Neural progenitor cell (in vitro differentiated cells): ENCODE measurements around the gene SOX10. TPM values are rescaled to one million over a fixed set of nuclear protein-coding genes. Genes with fewer than 3 reads are reported as not detected.

ENCODE experiments used
- DNase-seq: peaks from one replicate; pipeline ENCODE4 v3.0.0-alpha.2; 2016; ENCODE audit warnings: low spot score
- H2AFZ ChIP-seq: fragments of 200-600 bp; sonication (generic); replicated peaks from 2 replicates; pipeline ENCODE4 v1.6.1; 2016; ENCODE audit warnings: antibody characterized with exemption
- H3F3A ChIP-seq: fragments of 200-600 bp; sonication (generic); 2 replicates; pipeline ENCODE4 v1.6.1; 2016; ENCODE audit warnings: antibody characterized with exemption, low read depth
- H3K27ac ChIP-seq: fragments of 200-600 bp; sonication (generic); 2 replicates; pipeline ENCODE4 v1.5.1; 2016; ENCODE audit warnings: mild to moderate bottlenecking
- H3K27me3 ChIP-seq: fragments of 200-600 bp; sonication (generic); 2 replicates; pipeline ENCODE4 v1.6.1; 2016; ENCODE audit warnings: mild to moderate bottlenecking, moderate library complexity
- H3K36me3 ChIP-seq: fragments of 200-600 bp; sonication (generic); 2 replicates; pipeline ENCODE4 v1.5.1; 2016
- H3K4me1 ChIP-seq: fragments of 200-600 bp; sonication (generic); 2 replicates; pipeline ENCODE4 v1.6.1; 2016; ENCODE audit warnings: mixed run types
- H3K4me2 ChIP-seq: fragments of 200-600 bp; sonication (generic); 2 replicates; pipeline ENCODE4 v1.6.1; 2016
- H3K4me3 ChIP-seq: fragments of 200-600 bp; sonication (generic); 2 replicates; pipeline ENCODE4 v1.5.1; 2016
- H3K79me2 ChIP-seq: fragments of 200-600 bp; sonication (generic); 2 replicates; pipeline ENCODE4 v1.6.1; 2016; ENCODE audit warnings: low read depth
- H3K9ac ChIP-seq: fragments of 200-600 bp; sonication (generic); 2 replicates; pipeline ENCODE4 v1.6.1; 2016
- H3K9me3 ChIP-seq: fragments of 200-600 bp; sonication (generic); 2 replicates; pipeline ENCODE4 v1.5.1; 2016; ENCODE audit warnings: low read depth
- H4K20me1 ChIP-seq: fragments of 200-600 bp; sonication (generic); 2 replicates; pipeline ENCODE4 v1.6.1; 2016; ENCODE audit warnings: low read depth
- H3K27ac Mint-ChIP-seq: 3 replicates; pipeline ENCODE4 v1.8.0; 2021; ENCODE audit warnings: mixed read lengths
- H3K27me3 Mint-ChIP-seq: 2 replicates; pipeline ENCODE4 v1.8.0; 2022; ENCODE audit warnings: low read depth, mild to moderate bottlenecking, inconsistent platforms, moderate library complexity, mixed read lengths; ENCODE audit not compliant: insufficient read depth
- H3K36me3 Mint-ChIP-seq: 3 replicates; pipeline ENCODE4 v1.8.0; 2021; ENCODE audit warnings: mixed read lengths
- H3K4me1 Mint-ChIP-seq: 3 replicates; pipeline ENCODE4 v1.8.0; 2021; ENCODE audit warnings: mixed read lengths
- H3K4me3 Mint-ChIP-seq: 3 replicates; pipeline ENCODE4 v1.8.0; 2021; ENCODE audit warnings: mild to moderate bottlenecking, moderate library complexity, mixed read lengths
- H3K9me3 Mint-ChIP-seq: 3 replicates; pipeline ENCODE4 v1.8.0; 2020; ENCODE audit warnings: mixed read lengths
- EZH2 ChIP-seq: fragments of 200-600 bp; sonication (generic); IDR thresholded peaks from 2 replicates; pipeline ENCODE4 v1.6.1; 2017; ENCODE audit warnings: antibody characterized with exemption, mild to moderate bottlenecking, moderate library complexity
- EZH2phosphoT487 ChIP-seq: fragments of 200-600 bp; sonication (generic); IDR thresholded peaks from 2 replicates; pipeline ENCODE4 v1.6.1; 2017; ENCODE audit warnings: antibody characterized with exemption
- total RNA-seq: library from RNA; depleted of rRNA; stranded (reverse); fragments of >200 nt; gene quantifications from 2 replicates; pipeline ENCODE4 v1.2.3, GENCODE V29; 2015; ENCODE audit warnings: low replicate concordance
- TF ChIP-seq, protein P1 (sequence below): fragments of 200-600 bp; sonication (generic); IDR thresholded peaks from 2 replicates; pipeline ENCODE4 v1.5.1; 2017; ENCODE audit warnings: antibody characterized with exemption, mild to moderate bottlenecking

SOX10 gene
- total RNA-seq, 1 donor from 2014 or later, result 0.99 TPM

DNA sequence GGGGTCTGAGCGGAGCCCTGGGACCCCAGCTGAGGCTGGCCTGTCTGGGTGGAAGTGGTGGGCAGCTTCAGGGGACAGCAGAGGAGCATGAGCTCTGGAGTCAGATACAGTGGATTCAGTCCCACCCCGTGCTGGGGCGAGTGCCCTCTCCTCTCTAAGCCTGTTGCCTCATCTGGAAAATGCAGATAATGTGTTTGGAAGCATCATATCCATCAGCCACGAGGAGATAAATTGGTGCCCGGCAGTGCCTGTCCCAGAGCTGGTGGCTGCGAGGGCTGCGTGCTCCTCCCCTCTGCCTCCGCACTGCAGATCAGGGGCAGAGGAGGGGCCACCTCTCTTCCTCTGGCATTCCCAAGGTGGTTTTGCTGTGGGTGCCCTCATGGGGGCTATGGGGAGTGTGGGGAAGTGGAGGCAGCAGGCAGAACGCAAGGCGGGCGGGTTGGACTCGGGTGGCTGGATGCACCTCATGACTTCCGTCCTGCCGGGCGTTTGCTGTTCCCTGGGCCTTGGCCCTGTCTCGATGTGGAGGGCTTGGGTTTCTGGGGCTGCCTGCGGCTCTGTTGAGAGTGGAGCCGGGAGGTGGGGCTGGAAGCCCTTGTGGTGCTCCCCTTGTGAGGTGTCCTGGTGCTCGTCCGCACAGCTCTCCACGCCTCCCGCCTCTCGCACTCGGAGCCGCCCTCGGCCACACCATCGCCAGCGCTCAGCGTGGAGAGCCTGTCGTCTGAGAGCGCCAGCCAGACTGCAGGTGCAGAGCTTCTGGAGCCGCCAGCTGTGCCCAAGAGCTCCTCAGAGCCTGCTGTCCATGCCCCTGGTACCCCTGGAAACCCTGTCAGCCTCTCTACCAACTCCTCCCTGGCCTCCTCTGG, 57.4 kb downstream of the SOX10 start:
- DNase-seq, result no peak
- no peaks in the 10 kb centered on the region for H3K36me3 ChIP-seq
- H3K4me2 ChIP-seq, result no peak overlapping the region
- H3K9me3 Mint-ChIP-seq, result no peaks in the 10 kb centered on the region
- H3K27ac Mint-ChIP-seq, result no peak overlapping the region
- no peak overlapping the region for H3K4me3 Mint-ChIP-seq
- H3K9me3 ChIP-seq, result no peaks in the 10 kb centered on the region
- no peak overlapping the region for H3K9ac ChIP-seq
- no peak overlapping the region for H3K4me3 ChIP-seq
- H3F3A ChIP-seq, result no peaks in the 10 kb centered on the region
- peaks cover 3% of the 10 kb centered on the region for H3K27me3 Mint-ChIP-seq
- H3K36me3 Mint-ChIP-seq, result peaks cover 10% of the 10 kb centered on the region
- H3K79me2 ChIP-seq, result no peaks in the 10 kb centered on the region
- no peaks in the 10 kb centered on the region for H3K4me1 ChIP-seq
- H3K27ac ChIP-seq, result no peak overlapping the region
- H2AFZ ChIP-seq, result no peak overlapping the region
- peaks cover 2% of the 10 kb centered on the region for H3K4me1 Mint-ChIP-seq
- TF ChIP-seq, protein P1, sequence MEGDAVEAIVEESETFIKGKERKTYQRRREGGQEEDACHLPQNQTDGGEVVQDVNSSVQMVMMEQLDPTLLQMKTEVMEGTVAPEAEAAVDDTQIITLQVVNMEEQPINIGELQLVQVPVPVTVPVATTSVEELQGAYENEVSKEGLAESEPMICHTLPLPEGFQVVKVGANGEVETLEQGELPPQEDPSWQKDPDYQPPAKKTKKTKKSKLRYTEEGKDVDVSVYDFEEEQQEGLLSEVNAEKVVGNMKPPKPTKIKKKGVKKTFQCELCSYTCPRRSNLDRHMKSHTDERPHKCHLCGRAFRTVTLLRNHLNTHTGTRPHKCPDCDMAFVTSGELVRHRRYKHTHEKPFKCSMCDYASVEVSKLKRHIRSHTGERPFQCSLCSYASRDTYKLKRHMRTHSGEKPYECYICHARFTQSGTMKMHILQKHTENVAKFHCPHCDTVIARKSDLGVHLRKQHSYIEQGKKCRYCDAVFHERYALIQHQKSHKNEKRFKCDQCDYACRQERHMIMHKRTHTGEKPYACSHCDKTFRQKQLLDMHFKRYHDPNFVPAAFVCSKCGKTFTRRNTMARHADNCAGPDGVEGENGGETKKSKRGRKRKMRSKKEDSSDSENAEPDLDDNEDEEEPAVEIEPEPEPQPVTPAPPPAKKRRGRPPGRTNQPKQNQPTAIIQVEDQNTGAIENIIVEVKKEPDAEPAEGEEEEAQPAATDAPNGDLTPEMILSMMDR, result no peak
- TF ChIP-seq EZH2phosphoT487, result no peak
- no peak for TF ChIP-seq EZH2
- no peaks in the 10 kb centered on the region for H3K27me3 ChIP-seq
- H4K20me1 ChIP-seq, result peaks cover 8% of the 10 kb centered on the region

DNA sequence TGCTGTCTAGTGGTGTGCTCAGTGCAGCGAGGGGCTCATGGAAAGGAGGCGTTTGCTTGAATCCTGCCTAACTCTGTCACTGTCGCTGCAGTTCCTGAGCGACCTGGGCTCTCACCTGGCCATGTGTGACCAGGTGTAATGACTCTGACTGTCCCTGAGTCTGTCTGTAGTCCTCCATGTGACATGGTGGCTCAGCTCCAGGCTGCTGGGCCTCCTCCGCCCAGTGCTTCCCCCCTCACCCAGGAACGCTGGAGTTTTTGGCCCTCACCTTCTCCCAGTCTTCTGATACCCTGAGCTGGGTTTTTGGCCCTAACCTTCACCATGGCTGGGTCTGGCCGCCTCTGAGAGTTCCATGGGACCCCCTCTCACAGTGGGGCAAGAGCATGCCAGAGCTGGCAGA, 58.0 kb downstream of the SOX10 start:
- no peaks in the 10 kb centered on the region for H3K9me3 ChIP-seq
- H3K4me3 ChIP-seq, result no peak overlapping the region
- Mint-ChIP-seq H3K27ac (no peak overlapping the region), H3K4me3 (no peak overlapping the region), H3K9me3 (no peaks in the 10 kb centered on the region), H3K27me3 (peaks cover 3% of the 10 kb centered on the region), H3K36me3 (peaks cover 10% of the 10 kb centered on the region), H3K4me1 (peaks cover 2% of the 10 kb centered on the region)
- no peak overlapping the region for H2AFZ ChIP-seq
- H3F3A ChIP-seq, result no peaks in the 10 kb centered on the region
- no peaks in the 10 kb centered on the region for H3K4me1 ChIP-seq
- no peak overlapping the region for H3K27ac ChIP-seq
- no peak overlapping the region for H3K4me2 ChIP-seq
- H3K79me2 ChIP-seq, result no peaks in the 10 kb centered on the region
- peaks cover 8% of the 10 kb centered on the region for H4K20me1 ChIP-seq
- no peak overlapping the region for H3K9ac ChIP-seq
- TF ChIP-seq, protein P1, result no peak
- TF ChIP-seq EZH2phosphoT487, result no peak
- TF ChIP-seq EZH2, result no peak
- no peaks in the 10 kb centered on the region for H3K27me3 ChIP-seq
- no peaks in the 10 kb centered on the region for H3K36me3 ChIP-seq
- DNase-seq, result no peak

DNA sequence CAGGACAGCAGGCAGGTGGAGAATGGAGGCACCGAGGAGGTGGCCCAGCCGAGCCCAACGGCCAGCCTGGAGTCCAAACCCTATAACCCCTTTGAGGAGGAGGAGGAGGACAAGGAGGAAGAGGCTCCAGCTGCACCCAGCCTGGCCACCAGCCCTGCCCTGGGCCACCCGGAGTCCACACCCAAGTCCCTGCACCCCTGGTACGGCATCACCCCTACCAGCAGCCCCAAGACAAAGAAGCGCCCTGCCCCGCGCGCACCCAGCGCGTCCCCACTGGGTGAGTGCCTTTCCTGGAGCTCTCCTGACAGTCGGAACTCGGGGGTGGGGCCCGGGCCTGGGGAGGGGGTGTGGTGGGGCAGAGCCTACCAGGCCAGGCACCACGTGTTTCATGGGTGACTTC, 58.6 kb downstream of the SOX10 start:
- Histone ChIP-seq H3K36me3 (no peaks in the 10 kb centered on the region), H4K20me1 (peaks cover 8% of the 10 kb centered on the region)
- H3K4me3 Mint-ChIP-seq, result no peak overlapping the region

More for the DNA sequence above, 58.6 kb downstream of the SOX10 start:
- no peaks in the 10 kb centered on the region for H3F3A ChIP-seq
- no peak overlapping the region for H3K4me3 ChIP-seq
- peaks cover 3% of the 10 kb centered on the region for H3K27me3 Mint-ChIP-seq
- no peaks in the 10 kb centered on the region for H3K9me3 Mint-ChIP-seq
- no peaks in the 10 kb centered on the region for H3K9me3 ChIP-seq
- peaks cover 10% of the 10 kb centered on the region for H3K36me3 Mint-ChIP-seq
- no peak overlapping the region for H2AFZ ChIP-seq
- no peak for DNase-seq
- H3K79me2 ChIP-seq, result no peaks in the 10 kb centered on the region
- no peak overlapping the region for H3K27ac ChIP-seq
- H3K4me1 ChIP-seq, result no peaks in the 10 kb centered on the region
- no peak overlapping the region for H3K9ac ChIP-seq
- H3K4me2 ChIP-seq, result no peak overlapping the region
- H3K4me1 Mint-ChIP-seq, result no peaks in the 10 kb centered on the region
- TF ChIP-seq EZH2phosphoT487 (no peak), EZH2 (no peak)
- TF ChIP-seq, protein P1, result no peak
- no peak overlapping the region for H3K27ac Mint-ChIP-seq
- H3K27me3 ChIP-seq, result no peaks in the 10 kb centered on the region
